ENCODE results near the gene TOM1L2.
"Not testable (repeated sequence)": the region's sequence is repeated elsewhere in the genome, so short reads cannot be mapped to it uniquely, and the experiment has no call there.

Gene TOM1L2

DNA sequence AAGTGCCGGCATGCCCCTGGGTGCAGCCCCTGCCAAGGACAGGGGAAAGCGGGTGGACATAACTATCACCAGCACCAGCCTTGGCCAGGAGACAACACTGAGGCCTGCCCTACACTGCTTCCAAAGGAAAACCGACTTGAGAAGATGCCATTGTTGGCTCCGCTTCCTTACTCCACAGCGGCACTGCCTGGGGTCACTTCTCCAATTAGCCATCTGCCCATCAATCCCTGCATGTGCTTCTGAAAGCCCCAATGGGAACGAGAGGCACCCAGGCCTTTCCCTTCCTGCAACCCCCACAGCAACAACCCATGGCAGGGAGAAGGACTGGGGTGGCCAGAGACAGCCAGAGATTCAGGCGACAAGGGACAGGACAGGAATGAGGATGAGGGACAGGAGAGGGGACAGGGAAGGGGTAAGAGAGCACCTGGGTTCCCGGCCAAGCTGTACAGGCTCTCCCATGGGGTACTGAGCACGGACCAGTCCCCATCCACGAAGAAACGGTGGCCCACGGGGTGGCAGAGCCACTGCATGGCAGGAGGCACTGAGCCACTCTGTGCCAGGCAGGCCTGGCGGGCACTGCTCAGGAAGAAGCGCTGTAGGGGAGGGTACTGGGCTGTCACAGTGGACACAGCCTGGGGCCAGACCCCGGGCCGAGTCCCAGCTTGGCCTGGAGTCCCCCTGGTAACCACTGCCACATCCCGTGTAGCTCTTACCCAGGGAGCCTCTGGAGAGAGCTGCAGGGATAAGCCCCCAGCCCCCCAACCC, 156.6 kb downstream of the TOM1L2 start:
- no peak for DNase-seq

GRCh38 chr17:17815062-17815406, 157.2 kb downstream of the TOM1L2 start:
- DNase-seq: no peak

- DNase-seq: no peak
These were observed 157.8 kb downstream of the TOM1L2 start for GRCh38 chr17:17814162-17815061.

- no peak for DNase-seq
These were observed 158.5 kb downstream of the TOM1L2 start for GRCh38 chr17:17813725-17814095.

- no peak for DNase-seq
These were observed 159.0 kb downstream of the TOM1L2 start for GRCh38 chr17:17813055-17813724.

DNA sequence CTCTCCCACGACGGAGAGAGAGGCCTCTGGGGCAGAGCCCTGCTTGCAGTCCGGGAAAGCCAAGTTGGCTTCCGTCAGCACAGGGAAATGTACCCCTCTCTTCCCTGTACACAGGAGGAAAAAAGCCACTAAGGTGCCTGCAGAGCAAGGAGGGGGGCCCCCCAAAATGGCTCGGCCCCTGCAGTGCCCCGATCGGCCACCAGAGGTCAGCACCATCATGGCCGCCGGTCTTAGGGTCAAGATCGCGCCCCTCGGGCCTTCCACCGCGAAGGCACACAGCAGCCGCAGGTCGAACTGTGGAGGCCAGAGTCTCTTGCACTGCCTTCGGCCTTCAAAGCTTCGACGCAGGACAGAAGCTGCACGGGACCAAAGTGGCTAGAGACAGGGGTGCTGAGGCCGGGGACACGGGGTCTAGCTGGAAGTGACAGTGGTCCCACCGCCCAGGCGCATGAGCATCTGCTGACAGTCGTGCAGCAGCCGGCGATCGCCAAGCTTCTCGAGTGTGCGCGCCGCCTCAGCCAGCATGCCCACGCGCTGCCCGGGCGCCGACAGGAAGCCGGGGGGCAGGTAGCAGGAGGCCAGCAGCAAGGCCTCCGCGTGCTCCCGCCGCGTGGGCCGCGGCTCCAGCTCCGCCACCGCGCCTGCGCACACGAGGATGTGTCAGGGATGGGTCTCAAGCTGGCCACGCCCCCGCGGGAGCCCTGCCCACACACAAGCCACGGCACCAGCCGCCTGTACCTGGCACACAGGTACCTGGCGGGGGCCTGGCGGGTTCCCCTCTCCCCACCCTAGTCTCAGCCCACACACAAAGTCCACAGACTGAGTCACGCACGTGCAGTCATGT, 159.8 kb downstream of the TOM1L2 start:
- peak; percentile 17 to 54 (median 28) for DNase-seq

DNA sequence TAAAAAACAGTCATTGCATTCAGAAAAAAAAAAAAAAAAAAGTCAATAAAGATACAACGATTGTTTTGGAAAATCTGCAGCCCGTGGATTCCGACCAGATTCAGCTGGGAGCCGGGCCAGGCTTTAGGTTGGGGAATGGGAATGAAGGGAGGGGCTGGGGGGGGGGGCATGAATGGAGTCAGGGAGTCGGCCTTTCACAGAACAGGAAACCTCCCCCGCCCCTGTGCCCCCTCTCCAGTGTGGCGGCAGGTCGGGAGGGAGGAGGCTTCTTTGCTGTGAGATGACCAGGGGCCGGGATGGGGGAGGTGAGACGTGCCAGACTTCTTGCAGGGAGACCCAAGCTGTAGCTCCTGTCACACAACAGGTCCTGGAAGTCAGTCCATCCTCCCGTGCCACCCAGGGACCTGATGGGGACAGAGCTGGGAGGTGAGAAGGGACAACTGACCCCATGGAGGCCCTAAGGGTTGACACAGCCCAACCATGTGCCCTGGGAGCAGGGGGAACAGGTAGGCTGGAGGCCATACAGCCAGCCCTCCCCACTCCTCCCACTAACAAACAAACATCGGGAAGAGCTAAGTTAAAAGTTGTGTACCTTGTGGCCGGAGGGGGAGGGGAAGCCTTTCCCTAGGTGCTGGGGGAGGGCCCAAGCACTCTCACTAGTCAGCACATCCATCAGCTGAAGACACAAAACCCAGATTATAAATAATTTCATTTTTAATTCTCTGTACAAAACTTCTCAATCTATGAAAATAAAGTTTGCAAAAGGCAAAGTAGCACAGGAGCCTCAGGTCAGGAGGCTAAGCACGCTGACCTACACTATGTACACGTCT, 160.6 kb downstream of the TOM1L2 start:
- DNase-seq: peak in 1 of 3 experiments; percentile 42

GRCh38 chr17:17810895-17811248, 161.3 kb downstream of the TOM1L2 start:
- DNase-seq: no peak

GRCh38 chr17:17810084-17810894, 161.9 kb downstream of the TOM1L2 start:
- DNase-seq: peak in 1 of 3 experiments; percentile 4

- DNase-seq: no peak
These were observed 162.6 kb downstream of the TOM1L2 start for GRCh38 chr17:17809531-17810083.

DNA sequence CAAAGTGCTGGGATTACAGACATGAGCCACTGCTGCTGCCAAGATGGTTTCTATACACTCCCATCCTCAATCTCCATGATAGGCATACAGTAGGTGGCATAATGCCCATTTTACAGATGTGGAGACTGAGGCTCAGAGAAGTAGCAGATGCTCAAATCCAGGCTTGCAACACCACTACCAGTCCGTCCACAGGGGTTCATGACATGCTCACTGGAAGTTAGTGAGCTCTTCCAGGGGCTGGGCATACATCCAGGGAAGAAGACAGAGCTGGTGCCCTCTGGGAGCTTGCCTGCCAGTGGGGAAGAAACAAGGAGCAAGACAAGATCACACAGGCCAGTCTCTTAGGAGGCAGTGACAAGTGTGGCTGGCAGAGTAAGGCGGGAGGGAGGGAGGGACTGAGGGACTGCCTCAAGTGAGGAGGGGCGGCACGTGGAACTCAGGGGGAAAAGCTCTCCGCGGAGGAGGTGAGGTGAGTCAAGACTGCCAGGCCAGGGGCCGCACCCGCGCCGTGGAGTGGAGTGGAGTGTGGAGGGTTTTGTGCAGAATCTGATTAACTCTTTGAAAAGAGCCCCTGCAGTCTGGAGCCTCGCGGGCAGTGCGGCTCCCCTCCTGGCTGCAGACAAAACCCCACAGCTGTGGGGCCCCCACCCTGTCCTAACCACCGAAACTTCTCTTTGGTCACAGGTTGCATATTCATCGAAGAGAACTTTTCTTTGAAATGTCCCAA, 163.3 kb downstream of the TOM1L2 start:
- DNase-seq: no peak

GRCh38 chr17:17808200-17808599, 164.0 kb downstream of the TOM1L2 start:
- not testable (repeated sequence) for DNase-seq

GRCh38 chr17:17807440-17807839, 164.8 kb downstream of the TOM1L2 start:
- DNase-seq: no peak

DNA sequence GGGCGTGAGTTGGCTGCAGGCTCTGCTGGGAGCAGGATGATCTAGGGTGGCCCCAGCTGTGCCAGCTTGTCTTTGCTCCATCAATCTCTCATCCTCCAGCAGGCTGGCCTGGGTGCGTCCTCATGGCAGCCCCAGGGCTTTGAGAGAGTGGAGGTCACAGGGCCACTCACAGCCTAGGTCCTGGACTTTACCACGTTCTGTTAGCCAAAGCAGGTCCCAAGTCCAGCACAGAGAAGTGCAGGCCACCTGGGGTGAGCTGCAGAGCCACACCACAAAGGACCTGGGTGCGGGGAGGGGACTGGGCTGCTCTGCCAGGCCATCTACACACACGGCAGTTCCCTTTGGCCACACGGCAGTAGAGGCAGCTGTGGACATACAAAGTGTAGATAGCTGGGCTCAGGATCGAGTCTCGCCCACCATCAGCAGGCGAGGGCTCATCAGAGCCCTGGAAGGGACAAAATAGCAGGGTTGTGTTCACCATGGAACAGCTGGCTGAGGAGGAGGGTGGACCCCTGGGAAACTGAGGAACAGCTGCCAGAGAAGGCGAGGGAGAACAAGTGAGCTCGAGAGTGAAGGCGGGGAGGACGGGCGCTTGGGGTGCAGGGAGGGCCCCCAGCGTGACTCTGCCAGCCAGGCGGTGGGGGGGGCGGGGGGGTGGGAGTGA, 165.5 kb downstream of the TOM1L2 start:
- no peak for DNase-seq

DNA sequence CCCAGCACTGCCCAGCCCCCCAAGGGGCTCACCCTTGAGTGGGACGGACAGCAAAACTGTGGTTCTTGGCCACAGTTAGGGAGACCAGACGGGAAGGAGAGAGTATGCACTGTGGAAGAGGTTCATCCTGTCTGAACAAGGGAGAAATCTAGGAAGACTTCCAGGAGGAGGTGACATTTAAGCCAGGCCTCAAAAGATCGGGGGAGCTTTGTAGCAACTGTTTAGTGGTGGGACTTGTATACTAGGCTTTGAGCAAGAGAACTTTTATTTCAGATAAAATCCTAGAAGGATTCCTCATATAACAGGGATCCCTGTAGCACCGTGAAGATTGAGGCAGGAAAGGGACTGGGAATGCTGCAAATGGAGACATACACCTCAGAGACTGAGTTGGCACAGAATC, 166.2 kb downstream of the TOM1L2 start:
- DNase-seq: no peak

GRCh38 chr17:17805575-17805974, 166.6 kb downstream of the TOM1L2 start:
- DNase-seq: no peak

DNA sequence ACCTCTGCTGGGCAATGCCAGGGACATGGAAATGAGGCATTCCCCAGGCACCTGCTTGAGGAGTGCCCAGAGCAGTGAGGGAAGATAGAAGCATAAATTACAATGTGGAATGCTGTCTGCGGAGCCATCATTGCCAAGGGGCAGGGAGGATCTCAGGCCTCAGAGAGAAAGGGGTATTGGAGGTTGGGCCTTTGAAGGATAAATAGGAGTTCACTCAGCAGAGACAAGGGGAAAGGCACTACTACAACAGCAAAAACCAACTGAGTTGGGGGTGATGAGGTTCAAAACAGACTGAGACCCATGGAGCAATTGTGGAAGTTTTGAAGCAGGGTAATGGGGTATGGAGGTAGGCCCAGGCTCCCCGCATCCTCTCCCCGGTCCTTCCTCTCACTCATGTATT, 168.2 kb downstream of the TOM1L2 start:
- DNase-seq: no peak

DNA sequence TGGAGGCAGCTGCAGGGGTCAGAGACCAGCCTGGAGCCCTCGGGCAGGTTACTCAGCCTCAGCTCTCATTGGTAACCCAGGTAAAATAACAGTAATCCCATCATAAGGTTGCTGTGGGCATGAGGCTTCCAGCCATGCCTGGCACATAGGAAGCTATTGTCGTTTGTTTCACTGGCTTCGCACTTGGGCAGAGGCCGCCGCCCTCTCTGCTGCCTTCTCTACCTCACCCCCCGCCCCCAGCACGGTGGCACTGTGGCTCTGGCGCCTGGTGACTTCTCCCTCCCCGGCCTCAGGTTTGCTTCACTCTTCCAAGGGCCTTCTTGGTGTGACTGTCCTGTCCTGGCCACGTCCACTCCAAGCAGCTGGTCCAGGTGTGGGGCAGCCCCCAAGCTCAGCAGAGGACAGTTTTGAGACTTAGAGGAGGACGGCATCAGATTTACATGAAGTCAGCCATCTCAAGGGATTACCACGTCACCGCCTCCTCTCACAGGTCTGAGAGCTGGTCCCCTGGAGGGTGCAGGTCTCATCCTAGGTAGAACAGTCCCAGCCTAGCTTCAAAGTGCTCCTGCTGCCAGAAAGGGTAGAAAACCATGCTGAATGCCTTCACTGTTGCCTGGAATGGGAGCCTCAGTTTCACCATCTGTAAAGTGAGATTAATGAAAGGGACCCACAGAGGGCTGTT, 170.3 kb downstream of the TOM1L2 start:
- DNase-seq: no peak

All from NCI-H1417 (cell line).